GM13977 (cell line): ENCODE results near the gene MRC1.
A peak's percentile ranks its signal among the peaks of the same experiment; 100 is the strongest.

ENCODE experiments used
- DNase-seq: peaks from one replicate; pipeline ENCODE4 v3.0.0; 2012; ENCODE audit warnings: low spot score
- CTCF ChIP-seq: IDR thresholded peaks from 2 replicates; pipeline ENCODE4 v1.5.1; 2012; ENCODE audit warnings: mild to moderate bottlenecking, control low read depth; ENCODE audit not compliant: insufficient read depth; ENCODE audit errors: extremely low read depth, missing control alignments
- in situ Hi-C: fragments of 300-500 bp; cut with MboI; formaldehyde crosslinking; loops from one replicate; pipeline ENCODE4 v1.12.0; 2022; ENCODE audit warnings: low sequenced_read_pairs, low pct_unique_long_range_greater_than_20kb, mixed read lengths, inconsistent platforms; ENCODE audit not compliant: unreplicated experiment

Gene MRC1

GRCh38 chr10:17805330-17805729 is 3.8 kb upstream of the MRC1 start:
- in situ Hi-C loops, result no loop called here

GRCh38 chr10:17805921-17806577 is 3.1 kb upstream of the MRC1 start:
- DNase-seq, result no peak
- TF ChIP-seq CTCF, result peak; percentile 12
- in situ Hi-C loops, result no loop called here

More at GRCh38 chr10:17805330-17805729, 3.8 kb upstream of the MRC1 start:
- DNase-seq, result no peak
- no peak for TF ChIP-seq CTCF

GRCh38 chr10:17811146-17811865 is 2.2 kb downstream of the MRC1 start:
- no peak for TF ChIP-seq CTCF
- in situ Hi-C loops, result no loop called here
- no peak for DNase-seq

GRCh38 chr10:17814973-17815372 is 5.8 kb downstream of the MRC1 start:
- in situ Hi-C loops, result no loop called here
- TF ChIP-seq CTCF, result no peak
- no peak for DNase-seq

- no peak for DNase-seq
- no peak for TF ChIP-seq CTCF
- in situ Hi-C loops, result no loop called here
Measured at GRCh38 chr10:17816199-17816598, 7.1 kb downstream of the MRC1 start.

- no peak for TF ChIP-seq CTCF
Measured at GRCh38 chr10:17817316-17817715, 8.2 kb downstream of the MRC1 start.

More at GRCh38 chr10:17817316-17817715, 8.2 kb downstream of the MRC1 start:
- in situ Hi-C loops, result no loop called here
- DNase-seq, result no peak
